ENCODE results near the gene PCDHA1. TPM values are rescaled to one million over a fixed set of nuclear protein-coding genes. Genes with fewer than 3 reads are reported as not detected.
A peak's percentile ranks its signal among the peaks of the same experiment; 100 is the strongest.

PCDHA1 gene
- total RNA-seq, 1 donor from 2014 or later: not detected

GRCh38 chr5:141040771-141041426 lies 255.0 kb downstream of the PCDHA1 start:
- peak; percentile 75 for TF ChIP-seq CTCF (conservative IDR thresholded peaks at IDR 0.05; ENCODE audit: low read depth, low read length)
- peak overlapping the region; percentile 61 for H3K4me3 ChIP-seq (ENCODE audit: low read depth, low read length)
- peak; percentile 74 for DNase-seq (ENCODE audit: low read depth)

DNA sequence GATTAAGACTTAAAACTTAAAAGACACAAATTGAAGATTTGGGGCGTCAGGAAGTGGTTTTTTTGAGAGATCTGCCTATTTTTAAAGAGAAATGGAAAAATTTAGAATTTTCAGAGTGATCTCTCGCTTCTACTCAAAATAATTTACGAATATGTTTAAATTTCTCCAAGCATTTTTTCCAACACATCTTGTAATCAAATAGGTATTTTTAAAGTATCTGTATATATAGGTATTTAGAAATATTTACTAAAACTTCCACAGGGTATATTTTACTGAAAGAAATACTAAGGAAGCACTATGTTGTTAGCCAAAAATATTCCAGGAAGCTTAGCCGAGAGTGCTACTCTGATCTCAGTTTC lies 255.5 kb downstream of the PCDHA1 start:
- no peak for DNase-seq (ENCODE audit: low read depth)
- no peak overlapping the region for H3K4me3 ChIP-seq (ENCODE audit: low read depth, low read length)
- no peak for TF ChIP-seq CTCF (conservative IDR thresholded peaks at IDR 0.05; ENCODE audit: low read depth, low read length)

DNA sequence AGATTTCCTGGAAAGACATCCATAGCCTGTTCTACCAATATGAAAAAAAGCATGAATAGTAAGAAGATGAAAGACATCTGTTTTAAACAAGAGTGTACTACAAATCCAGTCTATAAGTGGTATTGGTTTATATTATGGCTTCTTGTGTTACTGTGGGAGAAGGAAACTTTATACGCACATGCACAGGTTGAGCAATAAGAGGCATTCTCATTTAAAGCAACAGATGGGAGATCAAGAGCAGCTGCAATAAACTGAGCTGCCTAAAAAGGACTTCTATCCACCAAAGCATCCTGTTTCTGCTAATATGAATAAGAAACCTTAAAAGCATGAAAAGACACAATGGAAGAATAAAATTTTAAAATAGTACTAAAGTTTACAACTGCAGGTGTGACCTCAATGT lies 256.6 kb downstream of the PCDHA1 start:
- H3K4me3 ChIP-seq (ENCODE audit: low read depth, low read length): no peak overlapping the region
- DNase-seq (ENCODE audit: low read depth): no peak
- no peak for TF ChIP-seq CTCF (conservative IDR thresholded peaks at IDR 0.05; ENCODE audit: low read depth, low read length)

DNA sequence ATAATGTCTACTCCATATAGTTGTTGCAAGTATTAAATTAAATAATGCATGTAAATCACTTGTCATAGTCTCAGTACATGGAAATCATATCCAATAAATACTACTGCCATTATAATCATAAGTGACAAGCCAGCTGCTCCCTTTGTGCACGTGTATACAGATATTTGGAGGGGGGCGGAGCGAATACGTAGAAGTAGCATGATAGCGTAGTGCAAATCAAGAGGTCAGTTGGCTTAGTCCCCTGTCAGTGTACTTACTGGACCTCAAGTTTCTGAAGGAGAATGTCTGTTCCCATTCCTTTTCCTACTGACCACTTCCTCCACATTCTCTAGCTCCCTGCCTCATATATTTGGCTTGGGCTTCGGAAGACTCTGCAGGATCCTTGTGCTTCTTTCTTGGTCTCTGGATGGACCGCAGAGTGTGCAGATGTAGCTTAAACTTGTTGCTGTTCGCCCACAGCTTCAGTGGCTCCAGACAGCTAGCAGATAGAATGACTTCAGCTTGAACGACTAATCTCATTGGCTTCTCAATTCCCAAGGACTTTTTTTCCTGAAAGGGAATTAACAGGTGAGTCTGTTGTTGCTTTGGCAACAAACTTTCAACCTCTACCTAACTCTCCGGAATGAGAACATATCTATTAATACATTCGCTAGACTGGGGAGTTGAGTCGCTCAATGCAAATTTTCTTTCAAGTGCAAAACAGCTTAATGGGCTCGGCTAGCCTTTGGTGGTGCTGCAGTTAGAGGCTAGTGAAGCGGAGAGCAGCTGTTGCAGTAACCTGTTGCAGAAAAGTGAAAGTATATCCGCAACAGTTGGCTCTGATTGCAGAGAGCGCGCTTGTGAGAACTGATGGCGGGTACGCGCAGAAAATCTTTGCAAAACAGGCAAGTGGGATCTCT lies 264.9 kb downstream of the PCDHA1 start, which contains the start of gene PCDHB1:
PCDHB1 (plus strand) TSS at position 753 of the 899 bp plus-strand sequence; CDS start at position 850, 97 bp downstream.
- DNase-seq (ENCODE audit: low read depth): no peak
- no peak for TF ChIP-seq CTCF (conservative IDR thresholded peaks at IDR 0.05; ENCODE audit: low read depth, low read length)
- peak within 1 kb of the TSS; percentile 60 for H3K4me3 ChIP-seq (ENCODE audit: low read depth, low read length)

DNA sequence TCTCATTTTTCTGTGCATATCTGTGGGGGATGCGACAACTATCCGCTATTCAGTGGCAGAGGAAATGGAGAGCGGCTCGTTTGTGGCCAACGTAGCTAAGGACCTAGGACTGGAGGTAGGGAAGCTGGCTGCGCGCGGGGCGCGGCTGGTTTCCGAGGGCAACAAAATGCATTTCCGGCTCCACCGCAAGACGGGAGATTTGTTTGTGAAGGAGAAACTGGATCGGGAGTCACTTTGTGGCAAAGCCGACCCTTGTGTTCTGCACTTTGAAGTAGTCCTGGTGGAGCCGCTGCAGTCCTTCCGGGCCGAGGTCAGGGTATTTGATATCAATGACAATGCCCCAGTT lies 265.6 kb downstream of the PCDHA1 start:
- peak overlapping the region; percentile 60 for H3K4me3 ChIP-seq (ENCODE audit: low read depth, low read length)
- no peak for DNase-seq (ENCODE audit: low read depth)

More for the DNA sequence above, 265.6 kb downstream of the PCDHA1 start:
- no peak for TF ChIP-seq CTCF (conservative IDR thresholded peaks at IDR 0.05; ENCODE audit: low read depth, low read length)

Other genes with a start within 250 kb of the PCDHA1 start
- 2.8 and 5.2 TPM in 2 replicates for gene EIF4EBP3, start 238.5 kb upstream of the PCDHA1 start, total RNA-seq
- 40.3 and 41.3 TPM in 2 replicates for gene SRA1, start 228.7 kb upstream of the PCDHA1 start, total RNA-seq
- gene APBB3, start 221.5 kb upstream of the PCDHA1 start, total RNA-seq: 2.1 and 3.5 TPM in 2 replicates
- gene SLC35A4, start 221.3 kb upstream of the PCDHA1 start, total RNA-seq: 61.8 TPM in 2 replicates
- not detected in 2 replicates for gene CD14, start 153.0 kb upstream of the PCDHA1 start, total RNA-seq
- gene TMCO6, start 146.7 kb upstream of the PCDHA1 start, total RNA-seq: 9.0 and 127 TPM in 2 replicates
- gene NDUFA2, start 138.5 kb upstream of the PCDHA1 start, total RNA-seq: 62.0 and 110 TPM in 2 replicates
- 95.4 and 124 TPM in 2 replicates for gene IK, start 138.3 kb upstream of the PCDHA1 start, total RNA-seq
- 14.6 and 23.4 TPM in 2 replicates for gene WDR55, start 121.2 kb upstream of the PCDHA1 start, total RNA-seq
- gene DND1, start 112.6 kb upstream of the PCDHA1 start, total RNA-seq: 0.14 TPM in 1 of 2 replicates, not detected in the other
- gene HARS1, start 94.8 kb upstream of the PCDHA1 start, total RNA-seq: 83.0 and 123 TPM in 2 replicates
- gene HARS2, start 94.7 kb upstream of the PCDHA1 start, total RNA-seq: 33.9 and 39.5 TPM in 2 replicates
- 38.3 and 43.6 TPM in 2 replicates for gene ZMAT2, start 85.7 kb upstream of the PCDHA1 start, total RNA-seq
- gene PCDHA2, start 8.7 kb downstream of the PCDHA1 start, total RNA-seq: not detected in 2 replicates
- gene PCDHA3, start 14.9 kb downstream of the PCDHA1 start, total RNA-seq: 0.06 TPM in 1 of 2 replicates, not detected in the other
- 1.6 TPM in 1 of 2 replicates, not detected in the other for gene PCDHA4, start 20.9 kb downstream of the PCDHA1 start, total RNA-seq
- not detected in 2 replicates for gene PCDHA5, start 35.5 kb downstream of the PCDHA1 start, total RNA-seq
- gene PCDHA6, start 41.8 kb downstream of the PCDHA1 start, total RNA-seq: not detected in 2 replicates
- gene PCDHA7, start 48.1 kb downstream of the PCDHA1 start, total RNA-seq: under 0.01 TPM in 1 of 2 replicates, not detected in the other
- not detected in 2 replicates for gene PCDHA8, start 55.0 kb downstream of the PCDHA1 start, total RNA-seq
- not detected in 2 replicates for gene PCDHA9, start 62.2 kb downstream of the PCDHA1 start, total RNA-seq
- under 0.01 and 0.06 TPM in 2 replicates for gene PCDHA10, start 69.8 kb downstream of the PCDHA1 start, total RNA-seq
- gene PCDHA11, start 82.8 kb downstream of the PCDHA1 start, total RNA-seq: not detected in 2 replicates
- not detected in 2 replicates for gene PCDHA12, start 89.2 kb downstream of the PCDHA1 start, total RNA-seq
- not detected in 2 replicates for gene PCDHA13, start 96.0 kb downstream of the PCDHA1 start, total RNA-seq
- gene PCDHAC1, start 140.2 kb downstream of the PCDHA1 start, total RNA-seq: not detected in 2 replicates
- not detected in 2 replicates for gene PCDHAC2, start 180.3 kb downstream of the PCDHA1 start, total RNA-seq